ENCODE data around the gene MLF2.

The MLF2 gene

GRCh38 chr12:6788972-6789924 lies 36.3 kb upstream of the MLF2 start, which contains the start of gene CD4:
Gene CD4 (plus strand): TSS chr12:6789528. CDS start chr12:6800139, 10,611 bp downstream.
- Histone ChIP-seq H3K9me3 (ENCODE audit: insufficient read depth, low read length) (no peaks in the 10 kb centered on the region), H3K9me2 (replicated peaks; ENCODE audit: insufficient read depth, low read length) (no peaks in the 10 kb centered on the region), H3K4me2 (ENCODE audit: low read depth, low read length, poor library complexity, severe bottlenecking) (no peak within 1 kb of the TSS), H3K4me3 (ENCODE audit: insufficient read depth, low read length, poor library complexity, severe bottlenecking) (no peak within 1 kb of the TSS), H3F3A (ENCODE audit: insufficient read depth) (no peaks in the 10 kb centered on the region), H2AFZ (ENCODE audit: low read depth, low read length, severe bottlenecking) (no peak within 1 kb of the TSS), H4K20me1 (ENCODE audit: low read depth, low read length) (no peaks in the 10 kb centered on the region), H3K27ac (ENCODE audit: low read depth, low read length) (no peak within 1 kb of the TSS), H3K27me3 (ENCODE audit: low read length) (no peaks in the 10 kb centered on the region), H3K79me2 (ENCODE audit: insufficient read depth, low read length) (no peaks in the 10 kb centered on the region), H3K36me3 (ENCODE audit: low read length) (no peaks in the 10 kb centered on the region), H3K9ac (ENCODE audit: low read length) (no peak within 1 kb of the TSS)
- TF ChIP-seq EZH2phosphoT487 (conservative IDR thresholded peaks at IDR 0.05; ENCODE audit: low read length), result no peak
- TF ChIP-seq CTCF (IDR thresholded peaks at IDR 0.05; ENCODE audit: insufficient read depth, low read length, poor library complexity, severe bottlenecking), result no peak

GRCh38 chr12:6787309-6787708 lies 34.4 kb upstream of the MLF2 start:
- Histone ChIP-seq H3K79me2 (ENCODE audit: insufficient read depth, low read length) (no peaks in the 10 kb centered on the region), H3K27ac (ENCODE audit: low read depth, low read length) (no peak overlapping the region), H3K9me2 (replicated peaks; ENCODE audit: insufficient read depth, low read length) (no peaks in the 10 kb centered on the region), H3F3A (ENCODE audit: insufficient read depth) (no peaks in the 10 kb centered on the region), H3K4me3 (ENCODE audit: insufficient read depth, low read length, poor library complexity, severe bottlenecking) (no peak overlapping the region), H3K4me2 (ENCODE audit: low read depth, low read length, poor library complexity, severe bottlenecking) (no peak overlapping the region), H3K36me3 (ENCODE audit: low read length) (no peaks in the 10 kb centered on the region), H3K9ac (ENCODE audit: low read length) (no peak overlapping the region), H4K20me1 (ENCODE audit: low read depth, low read length) (no peaks in the 10 kb centered on the region), H3K9me3 (ENCODE audit: insufficient read depth, low read length) (no peaks in the 10 kb centered on the region), H3K27me3 (ENCODE audit: low read length) (no peaks in the 10 kb centered on the region), H2AFZ (ENCODE audit: low read depth, low read length, severe bottlenecking) (no peak overlapping the region)
- TF ChIP-seq CTCF (IDR thresholded peaks at IDR 0.05; ENCODE audit: insufficient read depth, low read length, poor library complexity, severe bottlenecking), result no peak
- no peak for TF ChIP-seq EZH2phosphoT487 (conservative IDR thresholded peaks at IDR 0.05; ENCODE audit: low read length)

GRCh38 chr12:6786416-6787094 lies 33.6 kb upstream of the MLF2 start:
- H4K20me1 ChIP-seq (ENCODE audit: low read depth, low read length), result no peaks in the 10 kb centered on the region

More at GRCh38 chr12:6786416-6787094, 33.6 kb upstream of the MLF2 start:
- Histone ChIP-seq H3K4me2 (ENCODE audit: low read depth, low read length, poor library complexity, severe bottlenecking) (no peak overlapping the region), H3K27me3 (ENCODE audit: low read length) (no peaks in the 10 kb centered on the region), H3K9ac (ENCODE audit: low read length) (no peak overlapping the region), H3K27ac (ENCODE audit: low read depth, low read length) (no peak overlapping the region), H3K9me3 (ENCODE audit: insufficient read depth, low read length) (no peaks in the 10 kb centered on the region), H3K9me2 (replicated peaks; ENCODE audit: insufficient read depth, low read length) (no peaks in the 10 kb centered on the region), H3K4me3 (ENCODE audit: insufficient read depth, low read length, poor library complexity, severe bottlenecking) (no peak overlapping the region), H2AFZ (ENCODE audit: low read depth, low read length, severe bottlenecking) (no peak overlapping the region), H3K79me2 (ENCODE audit: insufficient read depth, low read length) (no peaks in the 10 kb centered on the region), H3K36me3 (ENCODE audit: low read length) (no peaks in the 10 kb centered on the region), H3F3A (ENCODE audit: insufficient read depth) (no peaks in the 10 kb centered on the region)
- TF ChIP-seq CTCF (IDR thresholded peaks at IDR 0.05; ENCODE audit: insufficient read depth, low read length, poor library complexity, severe bottlenecking) (no peak), EZH2phosphoT487 (conservative IDR thresholded peaks at IDR 0.05; ENCODE audit: low read length) (no peak)
